HG03159 (cell line): ENCODE data around the gene KRTAP10-9.
"Not testable (repeated sequence)": the region's sequence is repeated elsewhere in the genome, so short reads cannot be mapped to it uniquely, and the experiment has no call there.

Experiments
- ATAC-seq: cut with Tn5 transposase; IDR thresholded peaks from one replicate; pipeline ENCODE4 v1.9.1; 2021; ENCODE audit warnings: mild to moderate bottlenecking, moderate library complexity; ENCODE audit not compliant: unreplicated experiment

KRTAP10-9 gene

GRCh38 chr21:44613386-44614155 lies 13.3 kb upstream of the KRTAP10-9 start:
- no peak for ATAC-seq

GRCh38 chr21:44614161-44614631 lies 12.7 kb upstream of the KRTAP10-9 start:
- ATAC-seq: no peak

DNA sequence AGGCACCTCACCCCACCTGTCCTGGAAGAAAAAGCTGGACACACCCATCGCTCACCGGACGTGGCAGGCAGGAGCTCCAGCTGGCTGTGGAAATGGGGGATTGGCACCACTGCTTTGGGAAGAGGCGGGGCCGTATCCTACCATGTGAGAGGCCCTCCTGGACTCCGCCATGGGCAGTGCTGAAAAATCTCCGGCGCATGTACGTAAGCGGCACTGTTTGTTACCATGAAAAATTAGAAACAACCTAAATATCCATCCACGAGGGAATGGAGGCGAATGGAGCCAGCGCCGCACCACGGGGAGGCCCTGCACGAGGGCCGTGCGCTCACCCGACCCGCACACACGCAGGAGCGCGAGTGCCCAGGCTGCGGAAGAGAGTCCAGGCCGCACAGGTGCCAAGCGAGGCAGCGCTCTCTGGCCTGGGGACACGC lies 11.9 kb upstream of the KRTAP10-9 start:
- ATAC-seq: no peak

GRCh38 chr21:44615466-44615865 lies 11.4 kb upstream of the KRTAP10-9 start:
- no peak for ATAC-seq

DNA sequence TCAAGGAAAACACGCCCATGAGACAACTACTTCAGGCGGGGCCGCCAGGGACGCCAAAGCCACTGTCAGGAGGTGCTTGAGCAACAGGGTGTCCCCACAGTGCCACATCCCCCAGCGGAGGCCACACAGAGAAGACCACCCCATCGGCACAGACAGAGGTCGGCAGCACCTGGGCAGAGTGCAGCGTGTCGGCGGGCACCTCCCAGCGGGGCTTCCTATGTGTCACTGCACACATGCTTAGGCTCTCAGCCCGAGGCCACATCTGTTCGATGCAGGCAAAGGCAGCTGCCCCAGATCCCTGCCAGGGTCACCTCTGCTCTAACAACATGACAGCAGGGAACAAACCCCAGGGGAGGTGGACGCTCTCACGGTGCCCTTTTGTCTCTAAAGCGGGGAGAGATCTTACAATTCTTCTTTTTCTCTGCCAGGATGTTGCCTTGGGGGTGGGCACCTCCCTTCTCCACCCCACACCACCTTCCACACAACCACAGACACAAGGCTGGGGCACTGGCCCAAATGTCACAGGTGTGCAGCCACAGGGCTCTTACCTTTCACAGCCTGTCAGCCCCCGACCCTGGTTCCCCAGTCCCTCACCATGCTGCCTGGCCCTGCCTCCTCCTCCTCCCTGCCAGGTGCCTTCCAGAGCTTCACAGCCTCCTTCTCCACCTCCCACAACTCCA lies 10.8 kb upstream of the KRTAP10-9 start:
- ATAC-seq: no peak

- ATAC-seq: no peak
Measured at GRCh38 chr21:44616591-44616926, 10.3 kb upstream of the KRTAP10-9 start.

GRCh38 chr21:44617071-44617501 lies 9.8 kb upstream of the KRTAP10-9 start:
- no peak for ATAC-seq

GRCh38 chr21:44618504-44618903 lies 8.4 kb upstream of the KRTAP10-9 start:
- ATAC-seq: no peak

DNA sequence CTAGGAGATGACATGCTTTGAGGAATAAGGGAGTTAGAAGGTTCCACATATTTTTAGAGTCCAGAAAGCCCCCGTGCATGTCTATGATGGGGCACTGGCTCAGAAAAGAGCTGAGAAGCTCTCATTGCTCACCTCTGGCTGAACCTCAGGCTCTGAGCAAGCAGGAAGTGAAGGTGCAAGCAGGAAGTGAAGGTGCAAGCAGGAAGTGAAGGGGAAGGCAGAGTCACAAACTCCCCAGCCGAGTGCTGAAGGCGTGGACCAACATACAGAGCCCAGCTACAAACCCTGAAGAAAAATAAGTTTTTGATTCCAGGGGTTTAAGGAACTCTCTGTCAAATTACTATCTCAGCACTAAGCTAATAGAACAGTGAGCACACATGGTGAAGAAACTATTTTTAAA lies 8.0 kb upstream of the KRTAP10-9 start:
- ATAC-seq: no peak

- no peak for ATAC-seq
Measured at GRCh38 chr21:44619886-44620285, 7.0 kb upstream of the KRTAP10-9 start.

DNA sequence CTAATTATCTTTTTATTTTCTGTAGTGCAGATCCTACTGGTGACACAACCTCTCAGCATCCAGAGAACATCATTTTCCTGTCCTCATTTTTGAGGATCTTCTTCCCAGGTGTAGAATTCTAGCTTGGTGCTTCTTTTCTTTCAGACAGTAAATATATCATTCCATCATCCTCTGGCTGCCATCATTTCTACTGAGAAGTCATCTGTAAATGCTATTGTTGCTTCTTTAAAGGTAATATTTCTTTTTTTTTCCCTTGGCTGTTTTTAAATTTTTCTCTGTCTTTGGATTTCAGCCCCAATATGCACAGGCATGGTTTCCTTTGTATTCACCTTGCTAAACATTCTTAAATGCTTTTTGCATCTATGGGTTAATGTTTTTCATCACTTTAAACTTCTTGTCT lies 3.3 kb upstream of the KRTAP10-9 start:
- no peak for ATAC-seq

GRCh38 chr21:44625756-44626155 lies 1.1 kb upstream of the KRTAP10-9 start:
- ATAC-seq: no peak

DNA sequence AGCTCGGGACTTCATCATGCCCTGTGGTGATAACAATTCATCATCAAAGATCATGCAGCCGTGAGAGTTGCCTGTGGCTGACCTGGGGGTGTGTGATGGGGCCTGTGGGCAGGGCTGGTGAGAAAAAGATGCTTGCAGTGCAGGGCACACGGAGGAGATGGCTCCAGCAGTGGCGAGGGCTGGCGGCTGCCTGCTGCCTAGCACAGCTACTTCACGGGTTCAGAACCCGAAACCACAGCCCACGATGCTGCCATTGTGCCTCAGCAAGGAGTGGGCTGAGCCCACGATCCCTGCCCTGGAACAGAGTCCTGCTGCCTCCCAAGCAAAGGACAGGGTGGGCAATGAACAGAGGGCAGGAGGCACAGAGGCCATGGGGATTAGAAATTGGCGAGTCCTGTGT lies 631 bp upstream of the KRTAP10-9 start:
- ATAC-seq: no peak

- ATAC-seq: not testable (repeated sequence)
Measured at GRCh38 chr21:44627181-44627822, 409 bp downstream of the KRTAP10-9 start.

DNA sequence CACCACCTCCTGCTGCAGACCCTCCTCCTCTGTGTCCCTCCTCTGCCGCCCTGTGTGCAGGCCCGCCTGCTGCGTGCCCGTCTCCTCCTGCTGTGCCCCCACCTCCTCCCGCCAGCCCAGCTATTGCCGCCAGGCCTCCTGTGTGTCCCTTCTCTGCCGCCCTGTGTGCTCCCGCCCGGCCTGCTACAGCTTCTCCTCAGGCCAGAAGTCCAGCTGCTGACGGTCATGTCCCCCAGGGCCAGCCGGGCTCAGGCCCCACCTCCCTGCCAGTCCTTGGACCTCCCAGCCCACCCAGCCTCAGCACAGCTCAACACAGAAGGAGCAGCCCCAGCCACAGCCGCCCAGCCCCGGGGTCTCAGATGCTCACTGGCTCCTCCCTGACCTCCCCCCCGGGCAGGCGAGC lies 939 bp downstream of the KRTAP10-9 start:
- not testable (repeated sequence) for ATAC-seq

GRCh38 chr21:44628707-44629391 lies 2.0 kb downstream of the KRTAP10-9 start:
- no peak for ATAC-seq

DNA sequence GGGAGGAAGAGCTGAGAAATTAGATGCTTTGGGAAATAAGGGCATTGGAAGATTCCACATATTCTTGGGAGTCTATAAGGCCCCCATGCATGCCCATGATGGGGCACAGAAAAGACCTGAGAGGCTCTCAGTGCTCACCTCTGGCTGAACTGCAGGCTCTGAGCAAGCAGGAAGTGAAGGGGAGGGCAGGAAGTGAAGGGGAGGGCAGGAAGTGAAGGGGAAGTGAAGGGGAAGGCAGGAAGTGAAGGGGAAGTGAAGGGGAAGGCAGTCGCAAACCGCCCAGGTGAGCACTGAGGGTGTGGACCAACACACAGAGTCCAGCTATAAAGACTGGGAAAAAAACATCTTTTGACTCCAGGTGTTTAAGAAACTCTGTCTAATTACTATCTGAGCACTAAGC lies 3.5 kb downstream of the KRTAP10-9 start:
- no peak for ATAC-seq

GRCh38 chr21:44632067-44632466 lies 5.2 kb downstream of the KRTAP10-9 start:
- ATAC-seq: no peak

GRCh38 chr21:44636209-44637017 lies 9.5 kb downstream of the KRTAP10-9 start:
- no peak for ATAC-seq
